Left kidney (tissue), 8 donors: ENCODE measurements around the gene KANK2. TPM values are rescaled to one million over a fixed set of nuclear protein-coding genes. Genes with fewer than 3 reads are reported as not detected.

Source experiments
- DNase-seq: peaks from one replicate; pipeline ENCODE4 v3.0.0-alpha.2; 2013
- long read RNA-seq, 8 donors: transcript quantifications; one replicate each; lab custom pipeline, GENCODE V29; 2026
- polyA plus RNA-seq: library from polyadenylated mRNA; unstranded; fragments of 120-200 nt; gene quantifications from one replicate; pipeline ENCODE4 v1.2.1, GENCODE V29; 2013; ENCODE audit not compliant: insufficient read length

The KANK2 gene
- polyA plus RNA-seq, result 117 TPM
- long read RNA-seq, donor 1, full-length matches to known transcripts, result 5 of 19 reads
- long read RNA-seq, donor 1, partial matches to known transcripts, result 14 of 19 reads
- long read RNA-seq, donor 1, other reads (novel, unspliced or antisense), result 0 of 19 reads
- long read RNA-seq, donor 2, full-length matches to known transcripts, result 6 of 6 reads
- long read RNA-seq, donor 2, partial matches to known transcripts, result 0 of 6 reads
- long read RNA-seq, donor 2, other reads (novel, unspliced or antisense), result 0 of 6 reads
- long read RNA-seq, donor 3, partial matches to known transcripts, result 0 of 4 reads
- long read RNA-seq, donor 3, other reads (novel, unspliced or antisense), result 0 of 4 reads
- long read RNA-seq, donor 4, partial matches to known transcripts, result 0 of 2 reads
- long read RNA-seq, donor 4, other reads (novel, unspliced or antisense), result 0 of 2 reads
- long read RNA-seq, donor 5, full-length matches to known transcripts, result 4 of 15 reads
- long read RNA-seq, donor 5, partial matches to known transcripts, result 5 of 15 reads
- long read RNA-seq, donor 5, other reads (novel, unspliced or antisense), result 6 of 15 reads
- long read RNA-seq, donor 6, partial matches to known transcripts, result 5 of 9 reads
- long read RNA-seq, donor 6, other reads (novel, unspliced or antisense), result 0 of 9 reads
- long read RNA-seq, donor 7, full-length matches to known transcripts, result 3 of 3 reads
- long read RNA-seq, donor 7, partial matches to known transcripts, result 0 of 3 reads
- long read RNA-seq, donor 7, other reads (novel, unspliced or antisense), result 0 of 3 reads
- long read RNA-seq, donor 8, partial matches to known transcripts, result 0 of 1 reads
- long read RNA-seq, donor 8, other reads (novel, unspliced or antisense), result 0 of 1 reads

DNA sequence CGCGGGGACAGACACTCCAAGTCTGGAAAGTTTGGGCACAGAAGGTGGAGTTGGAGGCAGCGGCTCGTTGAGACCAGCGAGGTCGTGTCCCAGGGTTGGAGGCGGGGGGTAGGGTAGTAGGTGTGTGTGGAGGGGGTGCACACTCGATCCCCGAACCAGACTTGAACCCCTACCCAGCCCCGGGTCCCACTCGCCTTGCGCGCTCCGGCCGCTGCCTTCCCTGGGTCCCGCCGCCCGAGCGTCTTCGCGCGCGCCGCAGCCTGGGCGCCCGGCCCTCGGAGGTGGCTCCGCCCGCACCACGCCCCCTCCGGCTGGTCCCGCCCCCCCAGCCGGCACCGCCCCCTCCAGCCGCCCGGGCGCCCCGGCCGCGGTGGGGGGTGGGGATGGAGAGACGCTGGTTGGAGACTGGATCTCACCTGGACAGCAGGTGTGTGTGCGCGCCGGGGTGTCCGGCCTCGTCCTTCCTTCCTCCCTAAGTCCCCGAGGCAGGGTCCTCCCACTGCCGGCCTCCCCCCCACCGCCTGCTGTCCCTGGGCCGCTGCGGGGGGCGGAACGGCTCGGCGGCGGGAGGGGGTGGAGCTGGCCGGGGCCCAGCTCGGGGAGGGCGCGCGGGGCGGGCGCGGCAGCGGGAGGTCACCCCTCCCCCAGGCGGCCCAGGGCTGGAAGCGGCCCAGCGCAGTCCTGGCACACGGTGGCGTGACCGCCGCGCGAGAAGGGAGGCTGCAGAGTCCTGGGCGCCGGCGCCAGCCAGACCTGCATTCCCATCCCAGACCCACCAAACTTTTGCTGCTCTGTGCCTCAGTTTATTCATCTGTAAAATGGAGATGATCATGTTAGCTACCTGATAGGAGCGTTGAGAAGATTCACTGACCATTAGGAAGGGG is at the start of gene KANK2:
Gene KANK2, minus strand, starts transcription at position 255 of the 884 bp plus-strand sequence. CDS start 3,034 bp downstream, outside the sequence.
- peak; percentile 80 for DNase-seq

DNA sequence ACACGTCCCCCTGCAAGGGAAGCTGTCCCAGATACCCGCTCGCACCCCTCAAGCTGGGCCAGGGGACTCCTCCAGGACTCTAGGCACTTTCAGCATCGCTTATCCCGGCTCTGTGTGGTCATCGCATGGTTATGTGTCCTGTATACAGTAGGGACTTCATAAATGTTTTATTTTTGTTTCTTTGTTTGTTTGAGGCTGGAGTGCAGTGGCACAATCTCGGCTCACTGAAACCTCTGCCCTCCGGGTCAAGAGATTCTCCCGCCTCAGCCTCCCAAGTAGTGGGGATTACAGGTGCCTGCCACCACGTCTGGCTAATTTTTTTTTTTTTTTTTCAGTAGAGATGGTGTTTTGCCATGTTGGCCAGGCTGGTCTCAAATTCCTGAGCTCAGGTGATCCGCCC is 49.6 kb upstream of the KANK2 start:
- no peak for DNase-seq

DNA sequence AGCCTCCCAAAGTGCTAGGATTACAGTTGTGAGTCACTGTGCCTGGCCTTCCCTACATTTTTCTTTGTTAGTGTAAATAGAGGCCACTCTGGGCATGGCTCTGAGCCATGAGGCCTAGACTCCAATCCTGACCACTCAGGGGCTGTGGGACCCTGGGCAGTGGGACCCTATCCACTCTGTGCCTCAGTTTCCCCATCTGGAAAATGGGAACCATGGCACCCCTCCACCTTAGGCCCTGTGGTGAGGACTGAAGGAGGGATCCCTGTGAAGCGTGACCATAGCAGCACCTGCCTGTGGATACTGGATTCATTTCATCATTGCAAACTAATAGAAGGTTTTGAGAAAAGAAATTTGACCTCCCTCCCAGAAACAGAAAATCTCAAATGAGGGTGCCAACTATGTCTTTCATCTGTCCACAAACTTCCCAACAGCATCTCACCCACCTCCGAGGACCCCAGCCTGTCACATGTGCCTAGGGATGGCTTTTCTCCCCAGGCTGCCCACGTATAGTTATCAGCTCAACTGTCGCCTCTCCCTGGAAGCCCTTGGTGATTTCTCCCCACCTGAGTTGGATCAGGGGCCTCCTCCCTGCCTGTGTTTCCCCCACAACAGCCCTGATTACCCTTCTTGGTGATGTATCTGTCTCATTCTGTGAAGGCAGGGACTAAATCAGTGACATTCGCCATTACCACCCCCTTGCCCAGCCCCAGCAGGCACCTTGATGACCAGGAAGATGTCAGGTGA is 47.7 kb upstream of the KANK2 start:
- DNase-seq, result no peak

DNA sequence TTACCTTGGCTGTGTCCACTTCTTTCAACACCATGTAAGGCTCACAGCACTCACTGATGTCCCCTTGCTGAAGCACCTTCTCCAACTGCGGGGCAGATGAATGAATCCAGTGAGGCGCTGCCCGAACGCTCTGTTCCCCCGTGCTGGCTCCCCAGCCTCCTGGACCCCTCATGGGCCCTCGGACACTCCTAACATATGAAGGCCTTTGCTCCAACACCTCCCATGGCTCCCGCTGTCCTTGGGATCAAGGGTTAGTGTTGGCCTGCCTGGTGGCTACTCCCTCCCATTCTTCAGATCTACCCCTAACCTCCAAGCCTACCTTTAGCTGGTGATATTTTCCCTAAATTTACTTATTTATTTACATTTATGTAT is 46.4 kb upstream of the KANK2 start:
- no peak for DNase-seq

DNA sequence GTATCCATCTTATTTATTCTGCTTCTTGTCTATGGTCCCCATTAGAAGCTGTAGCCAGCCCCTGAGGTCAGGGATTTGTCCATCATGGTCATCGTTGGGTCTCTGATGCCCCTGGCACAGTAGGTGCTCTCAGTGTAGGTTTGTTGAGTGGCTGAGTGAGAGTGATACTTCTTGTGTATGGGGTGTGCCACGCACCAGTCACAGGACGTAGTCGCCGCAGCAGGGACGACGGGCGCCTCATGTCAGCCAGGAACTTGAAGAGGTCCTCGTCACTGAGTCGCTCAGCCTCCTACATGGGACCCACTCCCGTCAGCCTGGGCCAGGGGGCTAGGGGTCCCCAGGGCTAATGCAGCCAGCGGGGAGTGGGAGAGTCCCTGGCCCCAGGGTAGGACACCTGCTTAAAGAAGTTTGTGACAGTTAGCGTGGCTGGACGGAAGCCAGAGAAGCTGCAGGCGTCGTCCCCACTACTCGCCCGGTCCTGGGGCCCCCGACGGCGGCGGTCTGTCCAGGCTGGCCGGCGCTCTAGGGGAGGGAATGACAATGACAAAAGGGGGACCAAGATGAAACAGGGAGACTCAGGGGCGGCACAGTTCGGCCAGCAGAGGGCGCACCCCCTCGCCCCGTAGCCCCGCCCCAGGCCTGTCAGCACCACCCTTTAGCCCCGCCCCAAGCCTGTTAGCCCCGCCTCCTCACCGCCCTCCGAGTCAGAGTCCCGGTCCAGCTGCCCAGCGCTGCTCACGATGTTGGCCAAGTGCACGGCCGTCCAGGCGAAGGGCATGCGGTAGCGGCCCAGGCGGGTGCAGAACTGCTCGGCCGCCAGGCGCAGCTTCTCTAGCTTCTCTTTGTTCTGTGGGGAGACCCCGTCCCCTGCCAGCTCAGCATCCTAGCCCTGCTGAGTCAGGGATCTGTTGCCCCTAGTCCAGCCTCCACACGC is 45.8 kb upstream of the KANK2 start:
- peak; percentile 77 for DNase-seq

DNA sequence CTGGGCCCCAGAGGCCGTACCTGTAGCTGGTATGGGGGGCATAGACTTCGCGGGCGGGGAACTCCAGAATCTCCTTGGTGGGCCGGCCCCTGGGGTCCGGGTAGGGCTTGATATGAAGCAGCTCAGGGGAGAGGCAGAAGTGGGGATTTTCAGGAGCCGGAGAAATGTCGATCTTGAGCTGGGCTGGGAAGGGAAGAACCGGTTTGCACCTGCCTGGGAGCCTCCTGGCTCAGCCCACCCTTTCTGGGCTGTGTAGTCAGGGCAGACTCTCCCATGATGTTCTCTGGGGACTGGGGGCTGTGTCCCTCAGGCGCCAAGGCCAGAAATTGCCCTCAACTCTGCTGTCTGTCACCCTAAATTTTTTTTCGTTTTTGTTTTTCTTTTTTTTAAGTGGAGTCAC is 44.7 kb upstream of the KANK2 start:
- DNase-seq, result no peak

DNA sequence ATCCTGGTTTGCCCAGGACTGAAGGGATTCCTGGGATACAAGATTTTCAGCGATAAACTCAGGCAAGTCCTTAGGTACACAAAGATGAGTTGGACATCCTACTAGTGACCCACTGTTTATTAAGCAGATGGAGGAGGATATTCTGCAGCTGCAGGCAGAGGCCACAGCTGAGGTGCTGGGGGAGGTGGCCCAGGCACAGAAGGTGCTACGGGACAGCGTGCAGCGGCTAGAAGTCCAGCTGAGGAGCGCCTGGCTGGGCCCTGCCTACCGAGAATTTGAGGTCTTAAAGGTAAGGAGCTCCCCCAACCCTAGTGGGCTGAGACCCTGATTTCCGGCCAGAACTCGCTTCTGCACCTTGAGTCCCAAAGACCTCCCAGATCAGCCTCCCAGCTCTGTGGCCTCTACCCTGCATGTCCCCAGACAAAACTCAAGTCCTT is 42.7 kb upstream of the KANK2 start:
- no peak for DNase-seq

DNA sequence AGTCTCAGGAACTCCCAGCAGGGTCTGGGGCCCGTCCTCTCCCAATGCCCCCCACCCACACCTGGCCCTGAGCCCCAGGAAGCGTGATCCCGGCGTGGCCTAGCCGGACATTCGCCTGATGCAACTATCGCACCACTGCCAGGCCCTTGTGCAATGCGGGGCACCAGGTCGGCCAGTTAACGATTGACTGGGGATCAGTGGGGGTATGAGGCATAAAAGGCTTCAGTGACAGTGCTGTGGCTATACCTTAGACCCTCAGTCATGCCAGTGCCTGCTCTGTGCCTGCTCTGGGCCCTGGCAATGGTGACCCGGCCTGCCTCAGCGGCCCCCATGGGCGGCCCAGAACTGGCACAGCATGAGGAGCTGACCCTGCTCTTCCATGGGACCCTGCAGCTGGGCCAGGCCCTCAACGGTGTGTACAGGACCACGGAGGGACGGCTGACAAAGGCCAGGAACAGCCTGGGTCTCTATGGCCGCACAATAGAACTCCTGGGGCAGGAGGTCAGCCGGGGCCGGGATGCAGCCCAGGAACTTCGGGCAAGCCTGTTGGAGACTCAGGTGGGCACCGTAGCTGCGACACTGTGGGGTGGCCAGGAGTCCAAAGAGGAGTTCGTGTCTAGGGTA is 42.1 kb upstream of the KANK2 start, which contains the start of gene ANGPTL8:
Gene ANGPTL8, plus strand, starts transcription at position 243 of the 624 bp plus-strand sequence. Its CDS starts 19 bp downstream, at position 262.
- no peak for DNase-seq

DNA sequence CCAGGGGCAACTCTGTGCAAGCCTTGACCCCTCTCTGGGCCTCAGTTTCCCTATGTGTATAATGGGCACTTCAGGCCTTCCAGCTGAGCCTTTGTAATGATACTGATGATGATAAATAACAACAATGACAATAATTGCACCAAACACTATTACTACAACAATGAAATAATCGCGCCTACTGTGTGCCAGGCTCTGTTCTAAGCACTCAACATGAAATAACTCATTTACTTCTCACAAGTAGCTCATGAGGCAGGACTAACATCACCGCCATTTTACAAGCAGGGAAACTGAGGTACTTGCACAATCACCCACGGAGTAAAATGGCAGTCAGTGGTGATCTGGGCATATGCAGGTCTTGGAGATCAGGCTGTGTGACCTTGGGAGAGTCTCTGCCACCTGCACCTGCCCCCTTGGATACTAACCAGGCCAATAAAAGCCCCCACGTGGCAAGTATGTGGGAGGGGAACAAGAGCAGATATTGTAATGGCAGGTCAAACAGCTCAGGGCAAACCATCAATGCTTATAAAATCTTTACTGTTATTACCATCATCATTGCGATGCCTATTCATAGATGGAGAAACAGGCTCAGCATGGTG is 41.5 kb upstream of the KANK2 start:
- DNase-seq, result no peak

DNA sequence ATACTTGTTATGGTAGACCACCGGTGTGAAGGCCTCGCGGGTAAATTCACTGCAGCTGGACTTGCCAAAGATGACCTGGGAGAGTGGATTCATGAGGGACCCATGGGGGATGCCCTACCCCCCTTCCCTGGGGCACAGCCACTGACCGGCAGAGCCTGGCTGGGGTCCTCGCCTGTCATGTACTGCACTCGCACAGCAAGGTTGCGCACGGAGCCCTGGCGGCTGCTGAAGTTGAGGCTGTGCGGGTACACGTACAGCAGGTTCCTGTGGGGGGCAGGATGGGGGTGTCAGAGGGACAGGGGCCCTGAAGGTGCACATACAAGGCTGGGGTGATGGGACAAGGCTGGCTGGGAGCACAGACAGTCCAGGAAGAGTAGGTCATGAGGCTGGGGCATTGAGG is 40.7 kb upstream of the KANK2 start:
- DNase-seq, result no peak

DNA sequence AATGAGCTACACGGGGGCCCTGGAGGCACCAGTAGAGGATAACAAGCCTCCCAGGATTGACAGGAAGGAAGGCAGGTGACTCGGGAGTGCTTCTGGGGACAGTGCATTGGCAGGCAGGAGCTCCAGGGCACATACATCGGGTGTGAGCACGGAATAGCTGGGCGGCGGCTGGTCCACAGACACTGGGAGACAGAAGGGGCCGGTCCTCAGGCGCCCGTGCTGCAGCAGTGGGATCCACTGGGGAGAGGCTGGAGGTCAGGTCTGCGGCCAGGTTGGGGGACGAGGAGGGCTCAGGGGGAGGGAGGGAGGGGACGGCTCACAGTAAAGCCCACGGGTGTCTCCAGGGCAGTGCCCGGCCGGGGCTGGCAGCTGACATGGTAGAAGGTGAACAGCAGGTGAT is 40.0 kb upstream of the KANK2 start:
- no peak for DNase-seq

DNA sequence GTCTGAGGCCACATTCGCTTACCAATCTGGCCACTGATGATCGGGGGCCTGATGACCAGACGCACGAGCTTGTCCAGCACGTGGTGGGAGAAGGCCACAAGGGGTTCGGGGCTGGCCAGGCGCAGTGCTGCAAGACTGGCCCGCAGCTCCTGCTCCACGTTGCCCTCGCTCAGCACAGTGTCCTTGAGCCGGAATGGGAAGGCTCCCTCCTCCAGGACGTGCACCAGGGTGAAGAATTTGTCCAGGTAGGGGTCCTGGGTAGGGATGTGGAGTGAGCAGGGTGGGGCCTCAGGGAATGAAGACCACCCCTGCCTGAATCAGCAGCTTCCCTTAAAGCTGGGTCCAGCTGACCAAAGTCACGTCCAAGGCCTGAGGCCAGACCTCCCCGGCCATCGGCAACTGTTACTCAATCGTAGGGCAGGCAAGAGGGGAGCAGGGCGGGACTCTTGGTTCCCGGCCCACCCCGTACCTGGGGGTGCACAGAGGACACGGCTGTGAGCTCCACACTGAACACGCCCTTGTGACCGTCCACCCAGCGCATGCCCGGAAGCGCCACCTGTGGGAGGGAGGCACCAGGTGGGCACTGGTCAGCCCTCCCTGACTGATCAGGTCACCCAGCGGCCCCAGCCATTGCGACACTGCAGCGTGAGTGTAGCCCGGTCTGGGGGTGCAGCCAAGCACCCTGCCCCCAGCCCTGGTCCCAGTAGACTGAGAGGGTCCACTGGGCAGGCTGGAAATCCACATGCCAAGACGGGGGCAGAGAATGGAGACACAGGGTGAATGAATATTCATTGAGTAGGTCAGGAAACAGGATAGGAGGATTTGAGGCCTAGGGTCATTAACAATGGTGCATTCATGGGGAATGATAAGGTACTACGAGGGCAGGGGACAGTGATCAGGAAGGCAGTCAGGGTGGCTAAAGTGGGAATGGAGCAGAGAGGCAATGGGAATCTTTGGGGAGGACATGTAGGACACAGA is 39.3 kb upstream of the KANK2 start:
- no peak for DNase-seq

DNA sequence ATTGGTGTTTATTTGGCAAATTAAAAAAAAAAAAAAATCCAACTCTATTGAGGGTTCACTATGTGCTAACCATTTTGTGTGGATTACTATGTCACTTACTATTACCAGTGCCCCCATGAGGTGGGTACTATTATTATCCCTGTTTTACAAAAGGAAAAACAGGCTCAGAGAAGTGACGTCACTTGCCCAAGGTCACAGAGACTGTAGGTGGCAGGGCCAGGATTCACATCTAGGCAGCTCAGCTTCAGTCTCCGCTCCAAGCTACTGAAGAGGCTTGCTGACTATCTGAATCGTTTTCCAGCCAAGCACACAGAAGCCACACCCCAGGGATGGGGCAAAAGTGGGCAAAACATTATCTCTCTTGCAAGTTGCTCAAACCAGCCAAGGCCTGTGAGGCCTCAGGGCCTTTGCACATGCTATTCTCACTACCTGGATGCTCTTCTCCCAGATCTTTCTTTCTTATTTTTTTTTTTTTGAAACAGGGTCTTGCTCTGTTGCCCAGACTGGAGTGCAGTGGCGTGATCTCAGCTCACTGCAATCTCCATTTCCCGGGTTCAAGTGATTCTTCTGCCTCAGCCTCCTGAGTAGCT is 37.2 kb upstream of the KANK2 start:
- no peak for DNase-seq

DNA sequence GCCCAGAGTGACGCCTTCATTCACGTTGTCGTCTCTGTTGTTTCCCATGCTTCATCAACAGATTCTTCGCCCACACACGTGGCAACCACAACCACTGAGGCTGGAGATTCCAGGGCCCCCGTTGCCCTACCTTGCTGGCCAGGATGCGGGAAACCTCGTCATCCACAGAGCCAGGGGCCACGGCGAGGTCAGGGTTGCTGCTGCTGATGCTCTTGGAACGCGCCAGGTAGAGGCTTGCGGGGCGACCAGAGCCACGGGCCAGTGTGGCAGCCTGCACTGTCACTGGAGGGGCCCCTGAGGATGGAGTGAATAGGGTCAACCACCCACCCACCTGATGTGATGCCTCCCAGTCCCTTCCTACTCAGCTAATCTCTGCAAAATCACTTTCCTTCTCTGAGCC is 35.7 kb upstream of the KANK2 start:
- DNase-seq, result no peak

DNA sequence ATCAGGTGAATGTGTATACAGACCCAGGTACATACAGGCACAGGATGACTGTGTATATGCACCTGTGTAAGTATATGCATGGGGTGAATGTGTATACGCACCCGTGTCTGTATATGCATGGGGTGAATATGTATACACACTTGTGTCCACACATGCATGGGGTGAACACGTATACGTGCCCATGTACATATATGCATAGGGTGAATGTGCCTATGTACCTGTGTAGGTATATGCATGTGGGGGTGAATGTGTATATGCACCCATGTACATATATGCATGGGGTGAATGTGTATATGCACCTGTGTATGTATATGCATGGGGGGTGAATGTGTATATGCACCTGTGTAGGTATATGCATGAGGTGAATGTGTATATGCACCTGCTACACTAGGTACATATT is 35.2 kb upstream of the KANK2 start:
- no peak for DNase-seq

DNA sequence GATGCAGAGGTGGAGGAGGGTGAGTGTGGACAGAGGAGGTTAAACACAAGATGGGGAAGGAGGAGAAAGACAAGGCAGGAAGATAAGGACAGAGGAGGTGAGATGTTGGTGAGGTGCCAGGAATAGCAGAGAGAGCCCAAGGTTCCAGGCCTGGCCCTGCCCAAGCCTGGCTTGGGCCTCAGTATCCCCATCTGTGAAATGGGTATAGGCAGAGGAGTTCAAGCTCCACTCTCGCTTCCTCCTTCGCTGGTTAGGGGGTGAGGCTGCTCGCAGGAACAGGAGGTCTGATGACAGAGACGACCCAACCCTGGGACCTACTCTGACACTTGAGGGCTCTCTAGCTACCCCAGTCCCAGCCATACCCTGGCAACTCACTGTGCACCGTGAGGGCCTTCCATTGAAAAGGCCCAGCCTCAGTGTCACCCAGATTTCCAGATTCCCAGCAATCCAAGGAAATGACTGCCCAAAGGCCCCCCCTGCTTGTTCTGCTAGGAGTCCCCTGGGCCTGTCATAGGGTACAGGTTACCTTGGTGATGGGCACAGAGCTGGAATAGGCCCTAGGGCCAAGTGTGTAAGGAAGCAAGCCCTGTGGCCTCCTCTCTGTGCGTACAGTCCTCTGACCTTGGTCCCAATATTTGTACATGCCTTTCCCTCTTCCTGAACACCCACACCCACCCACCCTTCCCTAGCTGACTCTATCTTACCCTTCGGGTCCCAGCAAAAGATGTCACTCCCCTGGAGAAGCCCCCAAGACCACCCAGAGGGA is 33.5 kb upstream of the KANK2 start:
- no peak for DNase-seq
